SU-DHL-6 (cell line): Measurements from ENCODE around the gene CASKIN2.

Experiments used
- H2AFZ ChIP-seq: fragments of 200-600 bp; sonication (generic); 2 replicates; pipeline ENCODE4 v1.6.1; 2014; ENCODE audit warnings: low read depth, mild to moderate bottlenecking, moderate library complexity, mixed read lengths, antibody characterized with exemption, low read length; ENCODE audit not compliant: severe bottlenecking
- H3F3A ChIP-seq: fragments of 200-600 bp; shearing (Covaris generic); 2 replicates; pipeline ENCODE4 v1.6.0; 2016; ENCODE audit warnings: antibody characterized with exemption, mild to moderate bottlenecking; ENCODE audit not compliant: insufficient read depth
- H3K27ac ChIP-seq: fragments of 200-600 bp; sonication (generic); 2 replicates; pipeline ENCODE4 v1.5.1; 2016; ENCODE audit warnings: low read depth, mild to moderate bottlenecking, low read length, moderate library complexity, mixed read lengths
- H3K27me3 ChIP-seq: fragments of 200-600 bp; sonication (generic), shearing (Covaris generic); 2 replicates; pipeline ENCODE4 v1.6.0; 2014; ENCODE audit warnings: mild to moderate bottlenecking, low read length
- H3K36me3 ChIP-seq: fragments of 200-600 bp; sonication (generic); 2 replicates; pipeline ENCODE4 v1.6.1; 2014; ENCODE audit warnings: mild to moderate bottlenecking, low read length, mixed read lengths
- H3K4me2 ChIP-seq: fragments of 300-600, 200-600 bp; shearing (Covaris generic), sonication (generic); 2 replicates; pipeline ENCODE4 v1.6.0; 2014; ENCODE audit warnings: low read length, low read depth, mild to moderate bottlenecking; ENCODE audit not compliant: poor library complexity, severe bottlenecking
- H3K4me3 ChIP-seq: fragments of 200-600 bp; sonication (generic); 2 replicates; pipeline ENCODE4 v1.5.1; 2014; ENCODE audit warnings: antibody characterized with exemption, low read length, mild to moderate bottlenecking, mixed read lengths; ENCODE audit not compliant: insufficient read depth, poor library complexity, severe bottlenecking
- H3K79me2 ChIP-seq: fragments of 200-600 bp; sonication (generic); 2 replicates; pipeline ENCODE4 v1.6.1; 2014; ENCODE audit warnings: mild to moderate bottlenecking, low read length, moderate library complexity; ENCODE audit not compliant: insufficient read depth
- H3K9ac ChIP-seq: fragments of 200-600 bp; sonication (generic); 2 replicates; pipeline ENCODE4 v1.7.0; 2014; ENCODE audit warnings: mild to moderate bottlenecking, low read length
- H3K9me2 ChIP-seq: fragments of 200-600 bp; sonication (generic); replicated peaks from 2 replicates; pipeline ENCODE4 v1.6.1; 2014; ENCODE audit warnings: low read length; ENCODE audit not compliant: insufficient read depth
- H3K9me3 ChIP-seq: fragments of 200-600 bp; sonication (generic); 2 replicates; pipeline ENCODE4 v1.6.1; 2014; ENCODE audit warnings: low read length, mixed read lengths; ENCODE audit not compliant: insufficient read depth
- H4K20me1 ChIP-seq: fragments of 200-600 bp; sonication (generic); 2 replicates; pipeline ENCODE4 v1.6.1; 2014; ENCODE audit warnings: low read depth, mild to moderate bottlenecking, antibody characterized with exemption, low read length, moderate library complexity, mixed read lengths
- CTCF ChIP-seq: fragments of 200-600 bp; sonication (generic); IDR thresholded peaks from one replicate; pipeline ENCODE4 v1.5.1; 2017; ENCODE audit warnings: antibody characterized with exemption, mild to moderate bottlenecking, low read length, moderate library complexity; ENCODE audit not compliant: insufficient read depth, poor library complexity, severe bottlenecking
- EZH2phosphoT487 ChIP-seq: fragments of 200-600 bp; sonication (generic), shearing (Covaris generic); conservative IDR thresholded peaks from 2 replicates; pipeline ENCODE4 v1.6.1; 2018; ENCODE audit warnings: mild to moderate bottlenecking, antibody characterized with exemption, low read length, moderate library complexity, mixed read lengths

The CASKIN2 gene

GRCh38 chr17:75503337-75503950, 11.9 kb downstream of the CASKIN2 start:
- Histone ChIP-seq H4K20me1 (no peaks in the 10 kb centered on the region), H2AFZ (no peak overlapping the region), H3F3A (no peaks in the 10 kb centered on the region), H3K27me3 (no peaks in the 10 kb centered on the region), H3K79me2 (no peaks in the 10 kb centered on the region), H3K9ac (no peak overlapping the region), H3K27ac (no peak overlapping the region), H3K4me3 (no peak overlapping the region), H3K36me3 (no peaks in the 10 kb centered on the region), H3K9me2 (no peaks in the 10 kb centered on the region), H3K9me3 (no peaks in the 10 kb centered on the region), H3K4me2 (no peak overlapping the region)
- TF ChIP-seq EZH2phosphoT487 (no peak), CTCF (no peak)

- H3K9me3 ChIP-seq = no peaks in the 10 kb centered on the region
- H3K4me2 ChIP-seq = no peak overlapping the region
- H4K20me1 ChIP-seq = no peaks in the 10 kb centered on the region
- no peak overlapping the region for H2AFZ ChIP-seq
- H3K4me3 ChIP-seq = no peak overlapping the region
- no peaks in the 10 kb centered on the region for H3F3A ChIP-seq
- no peaks in the 10 kb centered on the region for H3K9me2 ChIP-seq
- no peaks in the 10 kb centered on the region for H3K79me2 ChIP-seq
- no peaks in the 10 kb centered on the region for H3K36me3 ChIP-seq
- H3K9ac ChIP-seq = no peak overlapping the region
- TF ChIP-seq CTCF = no peak
- no peak for TF ChIP-seq EZH2phosphoT487
- no peaks in the 10 kb centered on the region for H3K27me3 ChIP-seq
- no peak overlapping the region for H3K27ac ChIP-seq
These were observed 12.5 kb downstream of the CASKIN2 start for GRCh38 chr17:75502721-75503329.

- H3K4me2 ChIP-seq = no peak overlapping the region
- no peaks in the 10 kb centered on the region for H3K79me2 ChIP-seq
- no peaks in the 10 kb centered on the region for H4K20me1 ChIP-seq
- no peak overlapping the region for H3K27ac ChIP-seq
- H3K27me3 ChIP-seq = no peaks in the 10 kb centered on the region
- no peaks in the 10 kb centered on the region for H3K36me3 ChIP-seq
- TF ChIP-seq EZH2phosphoT487 = no peak
- TF ChIP-seq CTCF = no peak
- no peaks in the 10 kb centered on the region for H3K9me2 ChIP-seq
- no peaks in the 10 kb centered on the region for H3F3A ChIP-seq
- H3K9me3 ChIP-seq = no peaks in the 10 kb centered on the region
- H3K4me3 ChIP-seq = no peak overlapping the region
- H2AFZ ChIP-seq = no peak overlapping the region
- no peak overlapping the region for H3K9ac ChIP-seq
These were observed 13.1 kb downstream of the CASKIN2 start for GRCh38 chr17:75502072-75502720.
